22Rv1 (cell line): ENCODE measurements around the gene PLPP1.

Experiments
- CTCF ChIP-seq: fragments of 450-650 bp; IDR thresholded peaks from 2 replicates; pipeline ENCODE4 v1.5.1; 2017; ENCODE audit warnings: mild to moderate bottlenecking
- ZFX ChIP-seq: fragments of 450-650 bp; IDR thresholded peaks from 2 replicates; pipeline ENCODE4 v1.6.1; 2017; ENCODE audit warnings: antibody characterized with exemption, borderline replicate concordance

GRCh38 chr5:55547781-55548180, 13.0 kb upstream of the PLPP1 start:
- TF ChIP-seq CTCF: no peak
- no peak for TF ChIP-seq ZFX
